ENCODE data around the gene CAP2. TPM values are rescaled to one million over a fixed set of nuclear protein-coding genes. Genes with fewer than 3 reads are reported as not detected.

Gene CAP2
- total and polyA plus RNA-seq, 9 of the 15 experiments (the other 6 are each of a cell fraction or from before 2014, with no cell fraction given): not detected

- no TSS peak for BruUV-seq (replicated peaks)
- 12% methylated on average over 6 of the region's 6 CpGs for WGBS (ENCODE audit: insufficient coverage, low coverage, missing lambda C conversion rate)
- ChIA-PET POLR2A (interaction anchor here (0.6 kb wide), 1 partner anchor 132 kb away, joined by 4 read pairs; no protein-coding TSS in a partner anchor), CTCF (ENCODE audit: low intra/inter-chr PET ratio) (no interaction called here)
- H3K36me3 ChIP-seq (ENCODE audit: control insufficient read depth, insufficient read depth, low read length): no peaks in the 10 kb centered on the region
- H3K4me3 ChIP-seq: no peak overlapping the region
- FAIRE-seq: no peak
- peaks cover 0 to 5% of the 10 kb centered on the region in 2 experiments; a peak in 2 of 5 replicates for H3K4me1 ChIP-seq (replicated peaks in 1 of 2; ENCODE audit: control insufficient read depth in 2 of 2, insufficient read depth in 2 of 2, low read length in 2 of 2)
- no peak for TF ChIP-seq MYC (IDR thresholded peaks at IDR 0.05; ENCODE audit: low read depth, low read length)
- no peak for TF ChIP-seq MYC (CRISPR knock-in tag; IDR thresholded peaks at IDR 0.05; ENCODE audit: borderline replicate concordance, low read depth)
- no peak for TF ChIP-seq STAT6 (CRISPR knock-in tag; IDR thresholded peaks at IDR 0.05)
- no peak for TF ChIP-seq FOXK1 (CRISPR knock-in tag; IDR thresholded peaks at IDR 0.05; ENCODE audit: borderline replicate concordance)
- TF ChIP-seq POLR2AphosphoS5 (IDR thresholded peaks at IDR 0.05; ENCODE audit: control insufficient read depth, insufficient read depth, low read depth, low read length): no peak
- no peak for TF ChIP-seq ZNF184 (CRISPR knock-in tag; IDR thresholded peaks at IDR 0.05)
- TF ChIP-seq CBX2 (IDR thresholded peaks at IDR 0.05; ENCODE audit: insufficient read depth, low read length, poor library complexity, severe bottlenecking): no peak
- no peak for TF ChIP-seq YY1 (IDR thresholded peaks at IDR 0.05; ENCODE audit: borderline replicate concordance in 1 of 3, control insufficient read depth in 1 of 3, extremely low read depth in 1 of 3, insufficient read depth in 3 of 3, insufficient read length in 1 of 3, insufficient replicate concordance in 2 of 3, low read depth in 1 of 3, low read length in 2 of 3)
- TF ChIP-seq ETS2 (tag; IDR thresholded peaks at IDR 0.05; ENCODE audit: borderline replicate concordance, poor library complexity, severe bottlenecking): no peak
- no peak for TF ChIP-seq ZFPM2 (CRISPR knock-in tag; IDR thresholded peaks at IDR 0.05)
- no peak for TF ChIP-seq MAFG (tag; conservative IDR thresholded peaks at IDR 0.05)
- no peak for TF ChIP-seq CCAR2 (IDR thresholded peaks at IDR 0.05; ENCODE audit: low read depth, low read length)
- TF ChIP-seq ZBTB7A (IDR thresholded peaks at IDR 0.05; ENCODE audit: borderline replicate concordance, control insufficient read depth, low read depth, low read length): no peak
- no peak for TF ChIP-seq SRSF1 (IDR thresholded peaks at IDR 0.05; ENCODE audit: low read depth, low read length)
- TF ChIP-seq HDAC2 (IDR thresholded peaks at IDR 0.05): no peak
- H3K9me3 ChIP-seq (replicated peaks; ENCODE audit: control insufficient read depth, insufficient read depth, low read depth, low read length): no peaks in the 10 kb centered on the region
- no peak for ATAC-seq
- in situ Hi-C loops (cut with MboI): no loop called here
- no peaks in the 10 kb centered on the region for H4K20me1 ChIP-seq (replicated peaks; ENCODE audit: control insufficient read depth, insufficient read depth, low read length)
- no peak overlapping the region for H2AFZ ChIP-seq (ENCODE audit: low read depth, low read length)
- H3K4me2 ChIP-seq (ENCODE audit: insufficient read depth, low read length): no peak overlapping the region
- DNase-seq (ENCODE audit: extremely low read depth in 1 of 4, low spot score in 3 of 4): no peak
- intact Hi-C loops (cut with micrococcal nuclease): no loop called here
- no peak overlapping the region for H3K9ac ChIP-seq (ENCODE audit: insufficient read depth in 1 of 2, low read depth in 2 of 2, low read length in 2 of 2)
- H3K27me3 ChIP-seq (ENCODE audit: control insufficient read depth in 2 of 2, insufficient read depth in 2 of 2, low read length in 2 of 2): peaks cover 8 to 35% of the 10 kb centered on the region in 2 experiments; a peak in 4 of 5 replicates
- no peaks in the 10 kb centered on the region for H3K79me2 ChIP-seq (ENCODE audit: control insufficient read depth, insufficient read depth, low read length)
- H3K27ac ChIP-seq (ENCODE audit: extremely low read depth, low read depth, low read length): no peak overlapping the region
- no peaks in the 10 kb centered on the region for H3K9me1 ChIP-seq (ENCODE audit: control insufficient read depth, insufficient read depth, low read length)
Measured at GRCh38 chr6:17452096-17452495, 58.7 kb downstream of the CAP2 start.
